IPS-NIHi7 (cell line): ENCODE results near the gene TH.

Experiments
- DNase-seq: peaks from one replicate; pipeline ENCODE4 v3.0.0; 2012; ENCODE audit warnings: mixed read lengths; ENCODE audit errors: extremely low spot score

Gene TH

DNA sequence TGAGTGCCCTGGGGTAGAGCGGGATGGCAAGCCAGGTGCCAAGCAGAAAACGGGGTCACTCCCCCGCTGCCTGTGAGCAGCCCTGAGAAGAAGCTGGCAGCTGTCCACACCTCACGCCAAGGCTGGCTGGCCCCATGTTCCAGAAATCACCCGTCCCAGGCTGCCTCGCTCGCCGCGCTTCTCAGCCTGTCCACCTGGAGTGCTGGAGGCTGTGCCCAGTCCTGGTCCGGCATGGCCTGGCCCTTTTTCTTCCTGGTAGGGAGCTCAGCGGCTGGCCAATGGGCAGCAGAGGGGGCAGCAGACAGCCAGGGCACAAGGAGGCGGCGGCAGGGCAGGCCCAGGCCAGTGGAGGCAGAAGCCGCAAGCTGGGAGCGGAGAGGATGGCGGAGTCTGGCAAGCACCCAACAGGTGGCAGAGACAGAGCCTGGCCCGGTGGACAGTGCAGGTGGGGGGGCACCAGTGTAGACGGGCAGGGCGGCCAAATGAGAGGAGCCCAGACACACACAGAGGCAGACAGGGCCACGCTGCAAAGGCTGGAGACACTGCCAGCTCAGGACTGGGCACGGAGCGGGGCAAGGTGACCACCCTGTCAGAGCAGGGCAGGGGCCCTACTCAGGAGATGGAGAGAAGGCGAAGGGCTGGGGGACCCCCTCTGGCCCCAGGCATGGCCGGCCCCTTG is 37.2 kb upstream of the TH start:
- DNase-seq: no peak

DNA sequence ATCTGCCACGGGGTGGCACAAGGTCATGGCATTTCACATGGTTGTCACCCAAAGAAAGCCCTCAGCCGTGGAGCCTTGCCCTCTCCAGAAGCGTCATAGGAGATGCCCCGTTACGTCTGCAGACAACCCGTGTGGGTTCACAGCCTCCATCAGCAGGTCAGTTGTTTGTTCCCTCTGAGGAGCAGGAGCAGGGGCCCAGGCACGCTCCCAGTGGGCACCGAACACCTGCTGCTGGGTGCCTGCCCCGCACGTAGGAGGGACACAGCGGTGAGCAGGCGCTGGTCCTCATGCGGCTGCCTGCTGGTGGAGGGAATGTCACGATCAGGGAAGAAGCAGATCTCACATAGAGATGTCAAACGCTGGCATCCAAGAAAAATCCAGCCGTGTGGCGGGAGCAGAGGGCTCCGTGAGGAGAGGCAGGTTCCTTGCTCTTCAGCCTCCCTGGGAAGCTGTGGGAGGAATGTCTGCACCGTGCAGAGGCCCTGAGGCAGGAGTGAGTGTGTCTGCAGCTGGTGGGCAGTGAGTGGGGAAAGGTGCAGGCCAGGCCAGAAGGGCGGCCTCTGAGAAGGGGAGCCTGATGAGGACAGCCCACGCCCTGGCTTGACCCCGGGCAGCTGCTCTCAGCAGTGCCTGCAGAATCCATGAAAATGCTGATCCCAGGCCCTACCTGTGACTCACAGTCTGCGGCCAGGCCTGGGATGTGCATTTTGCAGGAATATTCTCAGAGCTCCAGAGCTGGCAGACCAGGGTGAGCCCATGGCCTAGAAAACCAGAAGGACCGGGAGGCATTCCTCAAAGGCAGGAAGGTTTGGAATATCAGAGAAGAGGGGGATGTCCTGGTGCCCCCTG is 36.4 kb upstream of the TH start:
- no peak for DNase-seq

- DNase-seq: no peak
Observed at GRCh38 chr11:2207212-2207611, 35.6 kb upstream of the TH start.

GRCh38 chr11:2205981-2206690 is 34.5 kb upstream of the TH start:
- DNase-seq: no peak

- no peak for DNase-seq
Observed at GRCh38 chr11:2205214-2205720, 33.7 kb upstream of the TH start.

DNA sequence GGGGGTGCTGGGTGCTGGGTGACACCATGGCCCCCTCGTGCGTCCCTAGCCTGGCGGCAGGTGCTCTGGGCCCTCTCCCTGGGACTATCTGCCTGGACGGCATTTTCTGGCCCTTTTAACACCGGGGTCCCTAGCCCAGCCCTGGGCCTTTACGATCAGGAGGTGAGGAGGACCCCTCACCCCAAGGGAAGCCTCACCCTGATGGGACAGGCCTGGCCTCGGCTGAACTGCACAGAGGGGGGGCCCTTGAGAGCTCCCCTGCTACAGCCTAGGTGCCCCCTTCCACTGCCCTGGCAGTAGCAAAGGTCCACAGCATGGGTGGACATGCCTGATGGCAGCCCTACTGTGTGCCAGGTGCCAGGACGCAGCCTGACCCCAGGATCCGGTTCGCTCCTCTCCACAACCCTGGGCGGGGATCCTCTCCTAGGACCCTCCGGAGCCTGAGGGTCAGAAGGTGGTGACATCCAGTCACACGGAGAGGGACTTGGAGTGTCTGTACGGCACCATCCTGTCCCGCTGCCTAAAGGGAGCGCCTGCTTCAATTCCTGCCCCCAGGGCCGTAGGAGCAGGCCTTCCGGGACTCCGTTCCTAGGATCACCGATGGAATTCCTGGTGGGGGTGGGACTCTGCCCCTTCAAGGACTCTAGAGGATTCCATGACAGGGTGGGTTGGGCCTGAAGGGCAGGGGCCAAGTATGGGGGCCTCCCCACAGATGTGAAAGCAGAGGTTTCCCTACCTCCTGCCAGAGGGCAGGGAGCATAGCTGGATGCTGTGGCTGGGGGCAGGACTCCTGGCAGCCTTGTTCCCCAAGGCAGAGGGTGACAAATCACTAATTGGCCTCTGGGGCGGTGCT is 33.0 kb upstream of the TH start:
- DNase-seq: no peak

- no peak for DNase-seq
Observed at GRCh38 chr11:2203440-2204259, 32.0 kb upstream of the TH start.

DNA sequence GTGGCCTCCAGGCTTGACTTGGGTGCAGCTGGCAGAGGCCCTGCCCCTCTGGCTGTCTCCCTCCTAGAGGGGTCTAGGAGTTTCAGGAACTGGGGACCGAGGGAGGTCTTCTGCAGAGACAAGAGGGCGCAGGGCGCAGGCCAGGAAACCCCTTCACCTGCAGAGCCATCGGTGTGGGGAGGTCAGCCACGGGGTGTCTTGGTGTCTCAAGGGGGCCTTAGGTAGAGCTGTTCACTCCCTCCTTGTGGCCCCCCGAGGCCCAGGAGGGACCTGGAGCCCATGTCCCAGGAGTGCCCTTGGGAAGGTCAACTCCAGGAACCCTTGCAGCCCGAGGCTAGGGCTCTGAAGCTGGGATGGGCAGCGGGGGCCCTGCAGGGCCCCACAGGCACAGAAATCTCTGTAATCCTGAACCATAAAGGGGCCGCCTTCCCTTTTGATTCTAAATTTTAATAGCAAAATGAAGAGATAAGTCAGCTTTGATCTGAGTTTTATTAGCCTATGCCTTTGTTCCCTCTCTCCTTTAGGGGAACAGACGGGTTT is 31.4 kb upstream of the TH start:
- no peak for DNase-seq

- no peak for DNase-seq
Observed at GRCh38 chr11:2202071-2202899, 30.7 kb upstream of the TH start.

DNA sequence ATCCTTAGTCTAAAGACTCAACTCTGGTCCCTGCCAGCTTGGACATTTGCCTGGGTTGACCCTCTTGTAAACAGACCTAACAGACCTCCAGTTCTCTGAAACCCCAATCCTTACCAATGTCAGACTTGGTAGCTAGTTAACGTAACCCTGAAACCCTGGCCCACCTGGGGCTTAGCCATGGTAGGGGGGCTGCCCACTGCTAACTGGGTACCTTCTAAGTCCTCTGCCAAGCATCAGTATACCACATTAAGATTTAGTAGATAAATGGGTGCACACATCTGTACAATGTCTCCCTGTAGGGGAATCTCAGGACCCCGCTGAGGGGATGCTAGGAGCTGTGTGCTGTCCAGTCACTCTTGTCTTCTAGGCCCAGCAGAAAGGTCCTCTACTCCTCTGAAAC is 29.9 kb upstream of the TH start:
- DNase-seq: no peak

DNA sequence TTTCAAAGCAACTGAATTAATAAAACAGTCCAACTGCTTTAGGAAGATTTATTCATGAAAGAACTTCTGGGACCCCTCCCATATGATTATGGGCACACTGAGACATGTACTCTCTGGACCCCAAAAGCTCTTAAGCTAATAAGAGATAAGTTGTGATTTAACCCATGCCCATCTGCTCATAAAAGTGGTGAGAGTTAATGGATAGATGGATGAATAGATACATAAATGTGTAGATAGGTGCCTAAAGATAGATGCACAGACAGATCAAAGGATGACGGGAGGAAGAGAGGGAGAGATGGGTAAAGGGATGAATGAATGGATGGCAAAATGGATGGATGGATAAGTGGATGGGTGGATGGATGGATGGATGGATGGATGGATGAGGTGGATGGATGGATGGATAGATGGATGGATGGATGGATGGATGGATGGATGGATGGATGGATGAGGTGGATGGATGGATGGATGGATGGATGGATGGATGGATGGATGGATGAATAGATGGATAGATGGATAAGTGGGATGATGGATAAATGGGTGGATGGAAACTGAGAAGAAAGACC is 29.4 kb upstream of the TH start:
- no peak for DNase-seq

DNA sequence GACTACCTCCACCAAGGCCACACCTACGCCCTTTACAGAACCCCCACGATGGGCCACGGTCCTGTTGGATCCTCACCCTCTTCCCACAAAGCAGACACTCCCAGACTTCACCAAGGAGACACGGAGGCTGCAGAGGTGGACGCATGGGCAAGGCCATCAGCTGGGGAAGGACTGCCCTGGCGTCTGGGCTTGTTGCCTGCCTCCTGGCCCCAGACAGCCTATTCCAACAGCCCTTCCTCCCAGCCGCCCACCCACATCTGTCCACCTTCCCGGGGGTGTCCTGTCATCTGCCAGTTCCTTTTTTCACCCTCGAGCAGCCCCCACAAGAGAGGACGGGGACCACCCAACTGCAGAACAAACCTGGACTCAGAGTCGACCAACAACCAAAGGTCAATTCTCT is 28.9 kb upstream of the TH start:
- DNase-seq: no peak

- no peak for DNase-seq
Observed at GRCh38 chr11:2199466-2200341, 28.1 kb upstream of the TH start.

DNA sequence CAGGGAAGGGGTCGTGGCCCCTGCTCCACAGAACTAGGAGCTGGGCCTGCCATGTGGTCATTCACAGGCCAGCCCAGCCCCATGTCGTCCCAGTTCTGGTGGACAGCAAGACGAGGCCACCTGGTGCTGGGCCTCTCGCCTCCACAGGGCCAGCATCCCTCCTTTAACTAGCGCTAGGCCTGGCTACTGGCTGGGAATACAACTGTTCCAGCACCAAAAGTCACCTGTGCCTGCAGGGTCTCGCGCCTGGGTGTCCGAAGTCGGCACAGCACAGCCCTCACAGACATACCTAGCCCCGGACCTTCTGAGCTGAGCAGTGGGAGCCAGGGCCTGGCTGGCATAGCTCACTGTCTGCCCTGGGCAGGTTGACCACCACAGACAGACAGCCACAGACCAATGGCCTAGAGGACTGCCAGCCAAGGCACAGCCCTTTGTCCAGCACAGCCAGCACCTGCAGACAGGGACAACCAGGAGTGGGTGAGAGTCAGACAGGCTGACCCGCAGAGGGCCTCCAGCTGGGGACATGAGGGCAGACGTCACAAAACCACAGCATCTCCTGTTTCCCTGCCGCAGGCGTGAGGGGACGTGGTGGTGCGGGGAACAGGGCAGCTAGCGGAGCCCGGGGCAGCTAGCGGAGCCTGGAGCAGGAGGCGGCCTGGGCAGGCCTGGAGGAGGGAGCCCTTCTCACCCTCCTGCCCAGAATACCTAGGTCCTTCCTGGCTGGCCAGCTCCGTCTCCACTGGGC is 27.2 kb upstream of the TH start:
- no peak for DNase-seq

GRCh38 chr11:2197771-2198520 is 26.3 kb upstream of the TH start:
- no peak for DNase-seq

- peak; percentile 89 for DNase-seq
Observed at GRCh38 chr11:2196970-2197770, 25.6 kb upstream of the TH start.
